Parathyroid adenoma (tissue), 2 donors: ENCODE measurements around the gene GRIK2.

Experiments used
- H2AFZ ChIP-seq: fragments of 300-600 bp; sonication (generic); one replicate; pipeline ENCODE4 v1.7.0; 2017; ENCODE audit warnings: antibody characterized with exemption, mild to moderate bottlenecking
- H3K27ac ChIP-seq: fragments of 300-600 bp; sonication (generic); one replicate; pipeline ENCODE4 v1.7.0; 2017
- H3K27me3 ChIP-seq: fragments of 300-600 bp; sonication (generic); one replicate; pipeline ENCODE4 v1.7.0; 2017; ENCODE audit warnings: low read length; ENCODE audit not compliant: control insufficient read depth, insufficient read depth
- H3K36me3 ChIP-seq: fragments of 300-600 bp; sonication (generic); one replicate; pipeline ENCODE4 v1.7.0; 2017; ENCODE audit warnings: low read length; ENCODE audit not compliant: control insufficient read depth, insufficient read depth
- H3K4me1 ChIP-seq: fragments of 300-600 bp; sonication (generic); one replicate; pipeline ENCODE4 v1.7.0; 2017; ENCODE audit warnings: control low read depth
- H3K4me2 ChIP-seq: fragments of 300-600 bp; sonication (generic); one replicate; pipeline ENCODE4 v1.7.0; 2017; ENCODE audit warnings: low read length
- H3K4me3 ChIP-seq: fragments of 300-600 bp; sonication (generic); one replicate; pipeline ENCODE4 v1.7.0; 2017; ENCODE audit warnings: low read depth, low read length
- H3K79me2 ChIP-seq: fragments of 300-600 bp; sonication (generic); one replicate; pipeline ENCODE4 v1.7.0; 2017; ENCODE audit warnings: control low read depth
- H3K9ac ChIP-seq: fragments of 300-600 bp; sonication (generic); one replicate; pipeline ENCODE4 v1.7.0; 2017; ENCODE audit warnings: mild to moderate bottlenecking
- H3K9me3 ChIP-seq: fragments of 300-600 bp; sonication (generic); one replicate; pipeline ENCODE4 v1.7.0; 2017; ENCODE audit warnings: low read length; ENCODE audit not compliant: control insufficient read depth
- TF ChIP-seq, protein P1 (sequence below): fragments of 300-600 bp; sonication (generic); IDR thresholded peaks from one replicate; pipeline ENCODE4 v1.7.0; 2017; ENCODE audit warnings: antibody characterized with exemption, mild to moderate bottlenecking
- donor health status: primary hyperparathyroidism.

GRIK2 gene

DNA sequence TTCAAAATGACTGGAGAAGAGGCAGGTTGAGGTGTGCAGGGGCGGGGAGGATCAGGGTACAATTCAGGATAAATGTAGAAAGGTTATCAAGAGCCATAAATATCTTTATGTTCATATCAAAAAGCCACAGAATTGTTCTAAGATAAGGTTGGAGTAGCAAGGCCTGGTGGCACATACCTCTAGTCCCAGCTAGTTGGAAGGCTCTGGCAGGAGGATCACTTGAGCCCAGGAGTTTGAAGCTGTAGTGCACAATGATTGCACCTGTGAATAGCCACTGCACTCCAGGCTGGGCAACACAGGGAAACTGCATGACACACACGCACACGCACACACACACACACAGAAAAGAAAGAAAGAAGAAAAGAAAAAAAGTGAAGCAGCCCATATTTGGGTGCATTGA, 194.8 kb downstream of the GRIK2 start:
- Histone ChIP-seq H3K9me3 (no peaks in the 10 kb centered on the region), H2AFZ (no peak overlapping the region), H3K79me2 (no peaks in the 10 kb centered on the region), H3K27me3 (no peaks in the 10 kb centered on the region), H3K36me3 (no peaks in the 10 kb centered on the region), H3K4me3 (no peak overlapping the region), H3K27ac (no peak overlapping the region), H3K9ac (no peak overlapping the region), H3K4me2 (no peak overlapping the region), H3K4me1 (no peaks in the 10 kb centered on the region)
- TF ChIP-seq, protein P1, sequence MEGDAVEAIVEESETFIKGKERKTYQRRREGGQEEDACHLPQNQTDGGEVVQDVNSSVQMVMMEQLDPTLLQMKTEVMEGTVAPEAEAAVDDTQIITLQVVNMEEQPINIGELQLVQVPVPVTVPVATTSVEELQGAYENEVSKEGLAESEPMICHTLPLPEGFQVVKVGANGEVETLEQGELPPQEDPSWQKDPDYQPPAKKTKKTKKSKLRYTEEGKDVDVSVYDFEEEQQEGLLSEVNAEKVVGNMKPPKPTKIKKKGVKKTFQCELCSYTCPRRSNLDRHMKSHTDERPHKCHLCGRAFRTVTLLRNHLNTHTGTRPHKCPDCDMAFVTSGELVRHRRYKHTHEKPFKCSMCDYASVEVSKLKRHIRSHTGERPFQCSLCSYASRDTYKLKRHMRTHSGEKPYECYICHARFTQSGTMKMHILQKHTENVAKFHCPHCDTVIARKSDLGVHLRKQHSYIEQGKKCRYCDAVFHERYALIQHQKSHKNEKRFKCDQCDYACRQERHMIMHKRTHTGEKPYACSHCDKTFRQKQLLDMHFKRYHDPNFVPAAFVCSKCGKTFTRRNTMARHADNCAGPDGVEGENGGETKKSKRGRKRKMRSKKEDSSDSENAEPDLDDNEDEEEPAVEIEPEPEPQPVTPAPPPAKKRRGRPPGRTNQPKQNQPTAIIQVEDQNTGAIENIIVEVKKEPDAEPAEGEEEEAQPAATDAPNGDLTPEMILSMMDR = no peak

DNA sequence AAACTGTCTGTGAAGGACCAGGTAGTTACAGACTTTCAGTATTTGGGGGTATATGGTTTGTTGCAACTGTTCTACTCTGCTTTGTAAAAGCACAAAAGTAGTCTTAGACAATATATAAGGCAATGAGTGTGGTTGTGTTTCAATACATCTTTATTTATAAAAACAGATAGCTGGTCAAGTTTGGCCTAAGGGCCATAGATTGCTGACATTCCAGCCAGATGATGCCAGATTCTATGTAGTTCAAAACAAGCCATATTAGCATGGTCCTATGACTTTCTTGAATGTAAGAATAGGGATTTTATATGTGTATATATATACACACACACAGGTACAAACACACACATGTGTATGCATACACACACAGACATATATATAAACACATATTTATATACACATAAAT, 201.8 kb downstream of the GRIK2 start:
- H3K79me2 ChIP-seq = no peaks in the 10 kb centered on the region
- H3K4me3 ChIP-seq = no peak overlapping the region
- H3K9ac ChIP-seq = no peak overlapping the region
- H3K4me1 ChIP-seq = no peaks in the 10 kb centered on the region
- H3K4me2 ChIP-seq = no peak overlapping the region
- H3K9me3 ChIP-seq = no peaks in the 10 kb centered on the region
- H3K36me3 ChIP-seq = no peaks in the 10 kb centered on the region
- H2AFZ ChIP-seq = no peak overlapping the region
- TF ChIP-seq, protein P1 = no peak
- no peak overlapping the region for H3K27ac ChIP-seq
- H3K27me3 ChIP-seq = no peaks in the 10 kb centered on the region

DNA sequence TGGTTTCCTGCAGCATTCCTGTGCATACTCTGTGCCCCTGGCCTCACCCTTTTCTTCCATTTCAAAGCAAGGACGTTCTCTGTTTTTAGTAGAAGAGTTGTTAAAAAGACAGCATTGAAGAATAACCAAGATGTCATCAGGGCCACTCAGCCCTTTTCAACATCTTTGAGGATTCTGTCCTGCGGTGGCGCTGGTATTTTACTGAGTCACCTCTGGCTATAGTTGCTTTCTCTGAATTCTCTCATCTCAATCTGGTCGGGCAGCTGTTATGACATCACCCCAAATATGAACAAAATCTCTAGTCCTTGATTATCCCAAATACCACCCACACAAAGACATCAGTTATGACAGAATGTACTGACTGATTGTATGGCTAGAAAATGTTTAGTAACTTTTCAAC, 204.2 kb downstream of the GRIK2 start:
- H2AFZ ChIP-seq = no peak overlapping the region
- H3K4me2 ChIP-seq = no peak overlapping the region
- no peak overlapping the region for H3K4me3 ChIP-seq
- no peaks in the 10 kb centered on the region for H3K4me1 ChIP-seq
- H3K9ac ChIP-seq = no peak overlapping the region
- no peak overlapping the region for H3K27ac ChIP-seq
- no peaks in the 10 kb centered on the region for H3K9me3 ChIP-seq
- H3K27me3 ChIP-seq = no peaks in the 10 kb centered on the region
- H3K79me2 ChIP-seq = no peaks in the 10 kb centered on the region
- TF ChIP-seq, protein P1 = no peak
- no peaks in the 10 kb centered on the region for H3K36me3 ChIP-seq

DNA sequence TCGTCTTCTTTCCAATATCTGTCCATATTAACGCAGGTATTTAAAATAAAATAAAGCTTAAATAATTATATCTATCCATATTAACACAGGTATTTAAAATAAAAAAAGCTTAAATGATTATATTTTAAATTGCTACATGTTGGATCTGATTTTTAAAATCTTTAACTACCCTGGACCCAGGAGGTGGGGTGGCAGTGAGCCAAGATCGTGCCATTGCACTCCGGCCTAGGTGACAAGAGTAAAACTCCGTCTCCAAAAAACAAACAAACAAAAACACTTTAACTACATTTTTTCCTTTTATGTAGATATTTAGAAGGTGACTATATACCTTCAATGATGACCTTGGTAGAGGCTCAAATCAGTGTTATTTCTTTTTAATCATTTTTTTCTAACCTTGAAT, 211.9 kb downstream of the GRIK2 start:
- no peaks in the 10 kb centered on the region for H3K79me2 ChIP-seq
- H3K4me2 ChIP-seq = no peak overlapping the region
- no peaks in the 10 kb centered on the region for H3K4me1 ChIP-seq
- H3K9me3 ChIP-seq = no peaks in the 10 kb centered on the region
- H3K36me3 ChIP-seq = no peaks in the 10 kb centered on the region
- H3K9ac ChIP-seq = no peak overlapping the region
- no peaks in the 10 kb centered on the region for H3K27me3 ChIP-seq
- H3K4me3 ChIP-seq = no peak overlapping the region
- H2AFZ ChIP-seq = no peak overlapping the region
- TF ChIP-seq, protein P1 = no peak
- no peak overlapping the region for H3K27ac ChIP-seq

DNA sequence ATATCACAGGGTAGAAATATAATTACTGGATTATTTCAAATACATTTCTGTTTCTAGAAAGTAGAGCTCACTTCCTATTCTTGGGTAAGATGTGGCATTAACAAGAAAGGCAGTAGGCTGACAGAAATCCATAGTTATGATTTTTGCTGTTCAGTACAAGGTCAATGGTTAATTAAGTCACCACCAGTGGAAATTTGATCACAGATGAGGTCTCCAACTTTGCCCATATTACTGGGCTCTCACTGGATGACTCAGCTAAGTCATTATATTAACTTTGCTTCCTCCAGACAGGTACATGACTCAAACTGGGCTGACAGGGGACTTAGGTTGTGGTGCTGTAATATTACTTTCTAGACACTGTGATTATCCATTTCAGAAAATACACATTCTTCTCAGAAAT, 212.4 kb downstream of the GRIK2 start:
- Histone ChIP-seq H3K27me3 (no peaks in the 10 kb centered on the region), H3K36me3 (no peaks in the 10 kb centered on the region), H3K9ac (no peak overlapping the region), H3K4me3 (no peak overlapping the region), H3K27ac (no peak overlapping the region), H3K4me2 (no peak overlapping the region), H2AFZ (no peak overlapping the region), H3K79me2 (no peaks in the 10 kb centered on the region), H3K9me3 (no peaks in the 10 kb centered on the region), H3K4me1 (no peaks in the 10 kb centered on the region)
- TF ChIP-seq, protein P1 = no peak
